Measurements from ENCODE around the gene FMO2. TPM values are rescaled to one million over a fixed set of nuclear protein-coding genes. Genes with fewer than 3 reads are reported as not detected.

FMO2 gene
- total RNA-seq, 4 donors from 2014 or later = 13.2 to 25.1 (median 22.5) TPM

GRCh38 chr1:171191992-171192391, 6.9 kb downstream of the FMO2 start:
- Histone ChIP-seq H3K4me3 (no peak overlapping the region), H3K36me3 (no peaks in the 10 kb centered on the region), H3K4me1 (peaks cover 0 to 11% of the 10 kb centered on the region in 2 donors), H3K27ac (peak overlapping the region in 2 of 4 donors; percentile 7 to 39), H3K9me3 (no peaks in the 10 kb centered on the region), H3K27me3 (no peaks in the 10 kb centered on the region)
- no peak for TF ChIP-seq POLR2A (IDR thresholded peaks at IDR 0.05)
- TF ChIP-seq CTCF (IDR thresholded peaks at IDR 0.05 in 4 of 5, conservative IDR thresholded peaks at IDR 0.05 in 1 of 5) = no peak
- DNase-seq = no peak
- intact Hi-C loops (cut with DNase I; ENCODE audit: low total_unique reads) (no loop called here), in situ Hi-C loops (cut with MboI; ENCODE audit: low sequenced_read_pairs in 4 of 4) (loop anchor here in 1 of 4 donors (25.0 kb wide), 1 partner anchor 105 kb away; the partner anchor contains the start of gene FMO3)
- peak; percentile 33 to 36 for ATAC-seq

GRCh38 chr1:171195767-171196166, 10.7 kb downstream of the FMO2 start:
- Histone ChIP-seq H3K27me3 (no peaks in the 10 kb centered on the region), H3K27ac (no peak overlapping the region), H3K9me3 (no peaks in the 10 kb centered on the region), H3K4me3 (no peak overlapping the region), H3K36me3 (peaks cover 0 to 7% of the 10 kb centered on the region in 2 donors), H3K4me1 (peaks cover 0 to 11% of the 10 kb centered on the region in 2 donors)
- in situ Hi-C loops (cut with MboI; ENCODE audit: low sequenced_read_pairs in 4 of 4) (loop anchor here in 1 of 4 donors (25.0 kb wide), 1 partner anchor 108 kb away; the partner anchor contains the start of gene FMO3), intact Hi-C loops (cut with DNase I; ENCODE audit: low total_unique reads) (no loop called here)
- DNase-seq (no peak), ATAC-seq (no peak)
- TF ChIP-seq POLR2A (IDR thresholded peaks at IDR 0.05) (no peak), CTCF (IDR thresholded peaks at IDR 0.05 in 4 of 5, conservative IDR thresholded peaks at IDR 0.05 in 1 of 5) (no peak)

GRCh38 chr1:171196351-171196750, 11.3 kb downstream of the FMO2 start:
- Histone ChIP-seq H3K4me1 (peaks cover 0 to 11% of the 10 kb centered on the region in 2 donors), H3K36me3 (peaks cover 0 to 8% of the 10 kb centered on the region in 2 donors), H3K27ac (no peak overlapping the region), H3K4me3 (no peak overlapping the region), H3K9me3 (no peaks in the 10 kb centered on the region), H3K27me3 (no peaks in the 10 kb centered on the region)
- in situ Hi-C loops (cut with MboI; ENCODE audit: low sequenced_read_pairs in 4 of 4) (loop anchor here in 1 of 4 donors (25.0 kb wide), 1 partner anchor 109 kb away; the partner anchor contains the start of gene FMO3), intact Hi-C loops (cut with DNase I; ENCODE audit: low total_unique reads) (no loop called here)
- TF ChIP-seq CTCF (IDR thresholded peaks at IDR 0.05 in 4 of 5, conservative IDR thresholded peaks at IDR 0.05 in 1 of 5) (no peak), POLR2A (IDR thresholded peaks at IDR 0.05) (no peak)
- DNase-seq (no peak), ATAC-seq (no peak)

- Histone ChIP-seq H3K36me3 (peaks cover 0 to 8% of the 10 kb centered on the region in 2 donors), H3K4me3 (no peak overlapping the region), H3K27me3 (no peaks in the 10 kb centered on the region), H3K9me3 (no peaks in the 10 kb centered on the region), H3K4me1 (peaks cover 0 to 11% of the 10 kb centered on the region in 2 donors), H3K27ac (no peak overlapping the region)
- DNase-seq (no peak), ATAC-seq (no peak)
- in situ Hi-C loops (cut with MboI; ENCODE audit: low sequenced_read_pairs in 4 of 4) = loop anchor here in 1 of 4 donors (25.0 kb wide), 1 partner anchor 111 kb away; the partner anchor contains the start of gene FMO3
- intact Hi-C loops (cut with DNase I; ENCODE audit: low total_unique reads) = no loop called here
- TF ChIP-seq POLR2A (IDR thresholded peaks at IDR 0.05) (no peak), CTCF (IDR thresholded peaks at IDR 0.05 in 4 of 5, conservative IDR thresholded peaks at IDR 0.05 in 1 of 5) (no peak)
Measured at GRCh38 chr1:171198081-171198480, 13.0 kb downstream of the FMO2 start.

GRCh38 chr1:171204296-171204695, 19.2 kb downstream of the FMO2 start:
- no peak for TF ChIP-seq CTCF (IDR thresholded peaks at IDR 0.05 in 4 of 5, conservative IDR thresholded peaks at IDR 0.05 in 1 of 5)
- no peak for TF ChIP-seq POLR2A (IDR thresholded peaks at IDR 0.05)

More at GRCh38 chr1:171204296-171204695, 19.2 kb downstream of the FMO2 start:
- Histone ChIP-seq H3K27me3 (no peaks in the 10 kb centered on the region), H3K36me3 (peaks cover 0 to 8% of the 10 kb centered on the region in 2 donors), H3K27ac (no peak overlapping the region), H3K9me3 (no peaks in the 10 kb centered on the region), H3K4me3 (no peak overlapping the region), H3K4me1 (no peaks in the 10 kb centered on the region)
- DNase-seq (no peak), ATAC-seq (no peak)
- intact Hi-C loops (cut with DNase I; ENCODE audit: low total_unique reads) = no loop called here
- in situ Hi-C loops (cut with MboI; ENCODE audit: low sequenced_read_pairs in 4 of 4) = no loop called here

All from gastrocnemius medialis (tissue), 4 donors.